ENCODE measurements around the gene IFIT5.
"Not testable (repeated sequence)": the region's sequence is repeated elsewhere in the genome, so short reads cannot be mapped to it uniquely, and the experiment has no call there.

DNA sequence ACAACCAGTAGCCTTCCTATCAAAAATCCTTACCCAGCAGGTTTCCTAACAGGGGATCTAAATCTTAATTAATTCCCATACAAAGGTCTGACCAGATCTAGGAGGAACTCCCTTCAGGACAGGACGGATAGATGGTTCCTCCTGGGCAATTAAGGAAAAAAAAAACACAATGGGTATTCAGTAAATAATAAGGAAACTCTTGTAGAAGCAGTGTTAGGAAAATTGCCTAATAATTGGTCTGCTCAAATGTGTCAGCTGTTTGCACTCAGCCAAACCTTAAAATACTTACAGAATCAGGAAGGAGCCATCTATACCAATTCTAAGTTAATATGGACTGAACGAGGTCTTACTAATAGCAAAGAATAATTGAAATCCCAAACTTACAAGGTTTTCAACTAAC is 3.2 kb upstream of the IFIT5 start:
- TF ChIP-seq, protein P1, sequence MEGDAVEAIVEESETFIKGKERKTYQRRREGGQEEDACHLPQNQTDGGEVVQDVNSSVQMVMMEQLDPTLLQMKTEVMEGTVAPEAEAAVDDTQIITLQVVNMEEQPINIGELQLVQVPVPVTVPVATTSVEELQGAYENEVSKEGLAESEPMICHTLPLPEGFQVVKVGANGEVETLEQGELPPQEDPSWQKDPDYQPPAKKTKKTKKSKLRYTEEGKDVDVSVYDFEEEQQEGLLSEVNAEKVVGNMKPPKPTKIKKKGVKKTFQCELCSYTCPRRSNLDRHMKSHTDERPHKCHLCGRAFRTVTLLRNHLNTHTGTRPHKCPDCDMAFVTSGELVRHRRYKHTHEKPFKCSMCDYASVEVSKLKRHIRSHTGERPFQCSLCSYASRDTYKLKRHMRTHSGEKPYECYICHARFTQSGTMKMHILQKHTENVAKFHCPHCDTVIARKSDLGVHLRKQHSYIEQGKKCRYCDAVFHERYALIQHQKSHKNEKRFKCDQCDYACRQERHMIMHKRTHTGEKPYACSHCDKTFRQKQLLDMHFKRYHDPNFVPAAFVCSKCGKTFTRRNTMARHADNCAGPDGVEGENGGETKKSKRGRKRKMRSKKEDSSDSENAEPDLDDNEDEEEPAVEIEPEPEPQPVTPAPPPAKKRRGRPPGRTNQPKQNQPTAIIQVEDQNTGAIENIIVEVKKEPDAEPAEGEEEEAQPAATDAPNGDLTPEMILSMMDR (IDR thresholded peaks at IDR 0.05) = not testable (repeated sequence)
- TF ChIP-seq POLR2A, EP300 (IDR thresholded peaks at IDR 0.05): not testable (repeated sequence)
